Cerebellar cortex (tissue), 1 donor: ENCODE results near the gene POLR2M.

Experiments
- DNase-seq: peaks from one replicate; pipeline ENCODE4 v3.0.0-alpha.2; 2015; ENCODE audit warnings: low spot score

Gene POLR2M

GRCh38 chr15:57706405-57707209, at the start of gene POLR2M:
Gene POLR2M, plus strand, starts transcription at chr15:57706714. Its CDS starts 129 bp downstream, at chr15:57706843.
- DNase-seq, result peak; percentile 96

- no peak for DNase-seq
Measured at GRCh38 chr15:57657619-57658018, 48.9 kb upstream of the POLR2M start.

GRCh38 chr15:57662091-57662744, 44.3 kb upstream of the POLR2M start:
- no peak for DNase-seq

GRCh38 chr15:57662802-57663201, 43.7 kb upstream of the POLR2M start:
- DNase-seq, result no peak

DNA sequence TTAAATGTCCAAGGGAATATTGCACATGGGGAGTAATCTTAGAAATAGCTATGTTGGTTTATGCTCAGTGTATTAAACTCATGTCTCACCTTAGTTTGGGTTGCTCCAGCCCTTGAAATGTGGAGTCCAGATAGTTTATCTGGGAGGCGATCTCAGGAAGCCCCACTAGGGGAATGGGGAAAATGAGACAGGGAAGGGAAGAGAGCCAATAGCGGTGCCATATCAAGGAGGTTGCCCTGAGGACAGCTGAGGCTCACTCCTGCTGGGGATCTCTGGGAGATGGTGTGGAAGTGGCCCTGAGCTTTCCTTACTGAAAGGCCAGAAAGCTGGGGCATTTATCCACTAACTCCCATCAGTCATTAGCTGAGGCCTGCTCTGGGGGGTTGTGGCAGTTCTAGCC, 43.3 kb upstream of the POLR2M start:
- DNase-seq, result no peak

DNA sequence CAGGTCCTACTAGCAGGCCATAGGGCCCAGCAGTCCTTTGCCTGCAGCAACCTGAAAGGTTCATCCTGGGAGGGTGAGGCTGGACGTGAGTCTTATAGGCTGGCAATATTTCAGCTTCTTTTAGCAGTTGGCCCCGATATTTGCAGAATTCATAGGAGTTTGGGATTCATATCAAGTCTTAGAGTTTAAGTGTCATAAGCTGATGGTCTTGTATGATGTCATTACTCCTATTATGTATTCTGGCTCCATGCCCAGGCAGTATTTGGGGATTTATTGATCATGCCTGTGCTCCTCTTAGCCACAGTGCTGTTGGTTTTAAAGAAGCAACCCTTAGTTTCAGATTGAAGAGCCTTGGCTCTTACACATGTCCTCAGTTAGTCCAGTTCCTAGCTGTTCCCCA, 41.3 kb upstream of the POLR2M start:
- DNase-seq, result no peak

DNA sequence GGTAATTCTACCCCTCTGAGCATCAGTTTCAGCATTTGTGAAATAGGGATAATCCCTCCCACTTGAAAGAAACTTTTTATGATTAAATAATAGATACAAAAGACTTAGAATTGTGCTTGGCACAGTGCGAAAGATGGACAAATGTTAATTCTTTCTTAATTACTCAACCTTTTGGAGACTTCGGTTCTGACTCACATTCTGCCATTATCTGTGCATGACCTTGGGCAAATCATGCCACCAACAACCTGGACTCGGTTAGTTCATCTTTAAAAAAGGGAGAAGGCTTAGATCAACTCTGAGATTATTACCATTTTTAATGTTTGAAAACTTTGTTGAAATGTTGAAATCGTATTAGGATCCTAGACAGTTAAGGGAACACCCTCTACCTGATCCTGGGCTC, 40.6 kb upstream of the POLR2M start:
- no peak for DNase-seq

- peak; percentile 60 for DNase-seq
Measured at GRCh38 chr15:57667171-57667849, 39.2 kb upstream of the POLR2M start.

GRCh38 chr15:57668016-57668415, 38.5 kb upstream of the POLR2M start:
- no peak for DNase-seq

DNA sequence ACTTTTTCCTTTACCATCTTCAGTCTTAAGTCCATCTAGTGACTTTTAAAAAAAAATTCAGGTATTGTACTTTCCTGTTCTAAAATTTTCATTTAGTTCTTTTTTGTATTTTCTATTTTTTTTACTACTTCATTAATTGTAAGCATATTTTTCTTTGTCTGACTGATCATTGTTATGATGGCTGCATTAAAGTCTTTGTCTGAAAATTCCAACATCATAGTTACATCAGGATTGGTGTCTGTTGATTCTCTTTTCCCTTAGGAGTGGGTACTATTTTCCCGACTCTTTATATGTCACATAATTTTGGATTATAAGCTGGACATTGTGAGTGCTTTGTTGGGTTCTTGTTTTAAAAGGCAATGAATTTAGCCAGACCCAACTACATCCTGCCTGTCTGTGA, 34.9 kb upstream of the POLR2M start:
- DNase-seq, result no peak

DNA sequence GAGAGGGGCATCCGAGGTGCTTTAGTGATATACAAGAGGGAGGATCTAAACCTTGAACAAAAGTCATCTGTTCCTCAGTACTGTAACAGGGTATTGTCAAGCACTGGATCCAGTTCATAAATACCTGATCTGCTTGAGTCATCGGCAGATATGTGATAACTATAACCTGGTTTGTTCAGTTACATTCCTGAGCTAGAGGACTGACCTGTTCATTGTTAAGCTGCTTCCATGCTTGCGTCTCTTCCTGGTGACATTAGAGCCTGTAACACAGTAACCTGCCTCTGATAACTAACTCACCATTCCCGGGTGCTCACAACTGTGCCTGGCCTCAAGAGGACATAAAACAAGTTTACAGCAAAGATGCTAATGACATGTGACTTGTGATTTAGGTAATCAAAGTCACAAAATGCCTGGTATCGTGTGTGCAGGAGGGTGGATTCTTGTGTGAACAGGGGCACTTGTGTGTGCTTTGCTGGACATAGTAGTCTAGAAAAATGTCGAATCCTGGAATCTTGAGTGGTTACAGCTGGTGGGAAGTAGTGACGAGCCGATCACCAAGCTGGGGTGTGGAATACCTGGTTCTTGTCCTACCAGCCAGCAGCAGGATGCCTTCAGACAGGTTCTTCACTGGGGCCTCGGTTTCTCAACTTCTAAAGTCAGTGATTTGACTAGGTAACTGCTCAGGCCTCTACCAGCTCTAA, 30.9 kb upstream of the POLR2M start:
- DNase-seq, result no peak

- no peak for DNase-seq
Measured at GRCh38 chr15:57676585-57676984, 29.9 kb upstream of the POLR2M start.

- DNase-seq, result no peak
Measured at GRCh38 chr15:57677204-57677603, 29.3 kb upstream of the POLR2M start.

DNA sequence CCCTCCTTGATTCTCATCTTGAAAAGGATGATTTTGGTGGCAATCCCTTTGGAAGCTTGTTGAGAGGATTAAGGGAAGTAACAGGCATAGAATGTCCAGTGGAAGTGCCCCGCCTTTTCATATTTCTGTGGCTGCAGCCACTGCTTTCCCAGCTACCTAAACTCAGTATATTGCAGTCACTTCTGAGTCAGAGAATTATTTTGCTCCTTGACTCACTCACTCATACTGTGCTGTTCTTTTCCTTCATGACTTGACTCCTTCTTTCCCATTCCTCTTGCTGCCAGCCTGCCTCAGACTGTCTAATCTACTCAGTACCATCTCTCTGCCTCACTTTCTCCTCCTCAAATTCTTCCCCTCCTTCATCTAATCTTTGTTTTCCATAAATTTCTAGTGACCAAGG, 26.5 kb upstream of the POLR2M start:
- no peak for DNase-seq

GRCh38 chr15:57681011-57681410, 25.5 kb upstream of the POLR2M start:
- DNase-seq, result no peak

DNA sequence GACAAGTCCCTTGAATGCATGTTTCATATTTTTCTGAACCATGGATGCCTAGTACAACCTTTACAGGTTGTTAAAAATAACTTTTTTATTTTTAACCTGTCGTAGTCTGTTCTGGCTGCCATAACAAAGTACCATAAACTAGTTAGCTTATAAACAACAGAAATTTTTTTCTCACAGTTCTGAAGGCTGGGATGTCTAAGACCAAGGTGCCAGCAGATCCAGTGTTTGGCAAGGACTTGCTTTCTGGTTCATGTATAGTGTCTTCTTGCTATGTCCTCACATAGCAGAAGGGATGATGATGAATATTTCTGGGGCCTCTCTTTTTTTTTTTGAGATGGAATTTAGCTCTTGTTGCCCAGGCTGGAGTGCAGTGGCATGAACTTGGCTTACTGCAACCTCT, 23.0 kb upstream of the POLR2M start:
- no peak for DNase-seq

- DNase-seq, result no peak
Measured at GRCh38 chr15:57684491-57685151, 21.9 kb upstream of the POLR2M start.

DNA sequence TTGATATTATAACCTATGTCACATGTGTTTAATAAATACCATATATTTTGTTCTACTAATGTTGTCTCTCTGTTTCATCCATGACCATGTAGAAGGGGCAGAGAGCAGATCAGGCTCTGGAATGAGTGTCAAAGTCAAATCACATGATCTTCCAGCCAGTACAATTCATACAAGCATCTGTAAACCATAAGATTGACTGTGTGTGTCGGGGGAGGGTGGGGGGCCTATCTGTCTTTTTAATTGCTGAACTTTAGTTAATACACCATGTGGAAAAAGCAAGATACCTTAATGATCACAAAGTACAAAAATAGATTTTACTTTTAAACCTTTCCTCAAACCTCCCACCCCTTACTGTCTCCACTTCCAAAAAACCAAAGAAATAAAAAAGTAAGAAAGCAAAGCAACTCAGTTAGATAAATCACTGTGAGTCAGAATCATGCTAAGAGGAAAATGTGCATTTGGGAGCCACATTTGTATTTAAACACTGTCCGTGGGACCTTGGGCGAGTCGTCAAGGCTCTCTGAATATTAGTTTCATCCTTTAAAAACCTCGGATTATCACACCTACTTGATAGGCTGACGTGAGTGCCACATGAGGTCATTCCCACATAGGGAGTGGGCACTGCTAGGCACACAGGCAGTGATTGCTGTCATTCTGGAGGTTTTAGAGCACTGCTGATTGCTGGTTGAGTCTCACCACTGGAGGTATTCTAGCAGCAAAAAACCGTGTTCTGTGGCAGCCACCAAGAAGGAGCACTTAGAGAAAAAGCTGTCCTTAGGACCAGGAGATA, 21.0 kb upstream of the POLR2M start:
- no peak for DNase-seq

GRCh38 chr15:57686657-57687056, 19.9 kb upstream of the POLR2M start:
- no peak for DNase-seq

DNA sequence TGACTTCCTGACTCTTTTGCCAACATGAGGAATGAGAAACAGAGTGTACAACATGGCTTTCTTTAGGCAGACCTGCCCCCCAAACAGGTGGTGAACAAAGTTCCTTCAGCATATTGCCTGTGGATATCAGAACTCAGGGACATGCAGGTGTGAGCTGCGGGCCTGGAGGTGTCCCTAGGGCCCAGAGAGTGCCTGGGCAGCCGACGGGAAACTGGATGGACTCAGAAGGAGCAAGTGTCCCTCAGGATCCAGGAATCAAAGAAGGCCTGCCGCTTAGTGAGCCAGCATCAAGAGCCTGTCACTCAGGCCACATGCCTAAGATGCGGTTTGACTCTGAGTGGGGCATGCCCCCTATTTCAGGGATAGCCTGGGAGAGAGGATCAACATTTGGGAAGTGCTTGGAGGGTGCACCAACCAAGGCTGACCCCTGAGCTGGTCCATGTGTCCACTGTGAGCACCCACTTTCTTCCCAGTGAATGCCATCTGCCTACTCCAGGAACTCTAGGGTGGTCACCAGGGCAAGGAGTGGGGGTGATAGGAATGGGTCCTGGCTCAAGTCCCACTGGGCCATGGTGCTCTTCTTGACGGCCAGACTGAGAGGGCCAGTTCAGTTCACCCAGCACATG, 16.1 kb upstream of the POLR2M start:
- DNase-seq, result no peak

GRCh38 chr15:57691082-57691481, 15.4 kb upstream of the POLR2M start:
- no peak for DNase-seq
